ENCODE results near the gene CGB2.

- TF ChIP-seq, protein P1, sequence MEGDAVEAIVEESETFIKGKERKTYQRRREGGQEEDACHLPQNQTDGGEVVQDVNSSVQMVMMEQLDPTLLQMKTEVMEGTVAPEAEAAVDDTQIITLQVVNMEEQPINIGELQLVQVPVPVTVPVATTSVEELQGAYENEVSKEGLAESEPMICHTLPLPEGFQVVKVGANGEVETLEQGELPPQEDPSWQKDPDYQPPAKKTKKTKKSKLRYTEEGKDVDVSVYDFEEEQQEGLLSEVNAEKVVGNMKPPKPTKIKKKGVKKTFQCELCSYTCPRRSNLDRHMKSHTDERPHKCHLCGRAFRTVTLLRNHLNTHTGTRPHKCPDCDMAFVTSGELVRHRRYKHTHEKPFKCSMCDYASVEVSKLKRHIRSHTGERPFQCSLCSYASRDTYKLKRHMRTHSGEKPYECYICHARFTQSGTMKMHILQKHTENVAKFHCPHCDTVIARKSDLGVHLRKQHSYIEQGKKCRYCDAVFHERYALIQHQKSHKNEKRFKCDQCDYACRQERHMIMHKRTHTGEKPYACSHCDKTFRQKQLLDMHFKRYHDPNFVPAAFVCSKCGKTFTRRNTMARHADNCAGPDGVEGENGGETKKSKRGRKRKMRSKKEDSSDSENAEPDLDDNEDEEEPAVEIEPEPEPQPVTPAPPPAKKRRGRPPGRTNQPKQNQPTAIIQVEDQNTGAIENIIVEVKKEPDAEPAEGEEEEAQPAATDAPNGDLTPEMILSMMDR (IDR thresholded peaks at IDR 0.05; ENCODE audit: insufficient read depth, low read depth, low read length) = no peak
- TF ChIP-seq EZH2 (IDR thresholded peaks at IDR 0.05; ENCODE audit: insufficient read depth, low read length) = no peak
Observed at GRCh38 chr19:49057636-49058234, 26.0 kb downstream of the CGB2 start, which contains the start of gene CGB7.
